CD4-positive, alpha-beta T cell treated with Interleukin-4 for 4 hours (primary cell): ENCODE results near the gene LCLAT1.

ENCODE experiments used
- DNase-seq: peaks from one replicate; pipeline ENCODE4 v3.0.0-alpha.2; 2020

LCLAT1 gene

DNA sequence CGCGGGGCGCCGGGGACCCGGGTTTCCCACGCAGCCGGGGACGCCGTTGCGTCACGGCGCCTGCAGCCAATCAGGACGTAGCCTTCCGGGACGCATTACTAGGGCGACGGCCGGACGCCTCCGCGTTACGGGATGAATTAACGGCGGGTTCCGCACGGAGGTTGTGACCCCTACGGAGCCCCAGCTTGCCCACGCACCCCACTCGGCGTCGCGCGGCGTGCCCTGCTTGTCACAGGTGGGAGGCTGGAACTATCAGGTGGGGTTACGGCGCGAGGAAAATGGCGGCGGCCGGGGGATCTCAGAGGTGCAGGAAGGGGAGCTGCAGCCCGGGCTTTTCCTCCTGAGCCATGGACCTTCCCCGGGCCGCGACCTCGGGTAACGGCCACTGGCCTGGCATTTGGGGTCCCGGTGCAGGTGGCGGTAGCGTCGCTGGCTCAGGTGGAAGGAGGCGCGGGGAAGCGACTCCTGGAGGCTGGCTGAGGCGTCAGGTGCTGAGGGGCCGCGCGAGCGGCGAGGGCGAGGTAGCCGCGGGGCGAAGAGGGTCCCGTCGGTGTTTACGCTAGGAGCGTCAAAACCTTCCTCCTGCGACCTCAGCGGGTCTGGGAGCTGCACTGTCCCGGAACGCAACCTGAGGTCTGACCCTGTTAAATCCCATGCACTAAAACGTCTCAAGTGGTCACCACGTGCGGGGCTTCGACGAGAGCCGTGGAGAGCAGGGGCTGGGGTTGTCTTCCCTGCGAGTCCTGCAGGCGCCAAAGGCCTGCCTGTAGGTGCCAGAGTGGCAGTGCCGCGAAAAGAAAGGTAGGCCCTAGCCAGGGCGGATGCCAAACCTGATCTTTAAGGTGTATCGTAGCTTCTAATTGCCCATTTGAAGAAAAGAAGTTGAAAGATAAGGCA lies at the start of gene LCLAT1:
LCLAT1 (plus strand) TSS at position 98 of the 897 bp plus-strand sequence. CDS start 78,345 bp downstream, outside the sequence.
- peak; percentile 86 for DNase-seq

DNA sequence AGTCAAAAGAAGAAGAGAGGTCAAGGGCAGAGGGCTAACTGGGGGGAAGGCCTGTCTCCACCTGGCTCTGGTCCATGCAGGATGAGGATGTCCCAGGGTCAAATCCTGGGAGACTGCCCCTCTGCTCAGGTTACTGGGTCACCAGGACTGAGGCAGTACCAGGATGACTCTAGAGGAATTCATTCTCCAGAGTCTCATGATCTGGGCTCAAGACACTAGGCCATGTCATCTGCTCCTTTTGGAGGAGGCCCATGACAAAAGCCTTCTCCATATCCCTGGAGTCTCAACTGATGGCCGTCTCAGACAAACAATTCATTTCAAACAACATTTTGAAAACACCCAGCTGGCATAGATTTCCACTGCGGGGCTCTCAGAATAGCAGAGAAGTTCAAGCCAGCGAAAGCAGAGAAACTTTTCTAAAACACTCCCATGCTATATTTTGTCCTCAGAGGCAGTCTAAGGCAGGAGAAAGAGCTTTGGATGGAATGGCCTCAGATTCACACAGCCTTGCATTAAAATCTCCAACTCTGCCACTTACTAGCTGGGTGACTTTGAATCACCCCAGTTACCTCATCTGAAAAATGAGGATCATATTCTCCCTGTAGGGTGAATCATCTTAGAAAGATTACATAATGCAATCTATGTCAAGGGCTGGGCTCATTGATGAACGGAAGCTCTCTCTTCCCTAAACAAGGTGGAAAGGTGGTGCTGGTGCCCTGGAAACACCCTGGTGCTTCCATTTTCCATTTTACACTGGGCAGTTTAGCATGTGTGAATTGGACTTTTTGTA lies 48.8 kb upstream of the LCLAT1 start:
- no peak for DNase-seq

DNA sequence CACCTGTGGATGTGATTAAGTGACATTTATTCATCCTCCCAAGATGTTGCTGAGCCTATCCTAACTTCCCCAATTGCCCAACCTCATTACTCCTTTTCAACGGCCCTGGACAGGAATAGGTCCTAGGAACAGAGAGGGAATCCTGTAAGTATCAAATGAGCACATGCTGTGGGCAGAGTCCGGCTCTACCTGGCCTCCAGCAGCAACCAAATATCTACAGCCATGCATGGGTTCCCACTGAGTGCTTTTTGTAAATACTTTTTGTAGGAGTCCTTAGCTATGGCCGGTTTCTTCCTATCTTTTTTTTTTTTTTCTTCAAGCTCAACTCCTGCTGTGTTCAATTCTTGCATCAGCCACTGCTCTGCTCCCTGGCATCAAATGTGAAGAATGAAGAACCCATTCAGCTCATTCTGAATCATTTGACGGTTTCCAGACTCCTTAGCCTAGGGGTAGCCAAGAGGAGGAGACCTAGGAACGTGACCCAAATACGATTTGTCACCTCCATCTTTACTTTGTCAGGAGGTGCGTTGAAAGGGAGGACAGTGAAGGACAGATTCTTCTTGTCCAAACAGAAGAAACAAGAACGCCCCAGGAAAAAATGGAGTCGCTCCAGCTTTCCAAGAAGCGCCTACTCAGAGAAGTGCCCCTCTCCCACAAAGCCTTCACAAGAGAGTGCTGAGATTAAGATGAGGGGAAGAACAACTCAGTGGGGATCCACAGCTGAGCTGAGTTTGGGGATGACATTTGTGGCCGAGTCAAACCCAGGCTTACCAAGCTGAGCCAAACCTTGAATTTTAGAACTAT lies 46.7 kb upstream of the LCLAT1 start:
- no peak for DNase-seq

DNA sequence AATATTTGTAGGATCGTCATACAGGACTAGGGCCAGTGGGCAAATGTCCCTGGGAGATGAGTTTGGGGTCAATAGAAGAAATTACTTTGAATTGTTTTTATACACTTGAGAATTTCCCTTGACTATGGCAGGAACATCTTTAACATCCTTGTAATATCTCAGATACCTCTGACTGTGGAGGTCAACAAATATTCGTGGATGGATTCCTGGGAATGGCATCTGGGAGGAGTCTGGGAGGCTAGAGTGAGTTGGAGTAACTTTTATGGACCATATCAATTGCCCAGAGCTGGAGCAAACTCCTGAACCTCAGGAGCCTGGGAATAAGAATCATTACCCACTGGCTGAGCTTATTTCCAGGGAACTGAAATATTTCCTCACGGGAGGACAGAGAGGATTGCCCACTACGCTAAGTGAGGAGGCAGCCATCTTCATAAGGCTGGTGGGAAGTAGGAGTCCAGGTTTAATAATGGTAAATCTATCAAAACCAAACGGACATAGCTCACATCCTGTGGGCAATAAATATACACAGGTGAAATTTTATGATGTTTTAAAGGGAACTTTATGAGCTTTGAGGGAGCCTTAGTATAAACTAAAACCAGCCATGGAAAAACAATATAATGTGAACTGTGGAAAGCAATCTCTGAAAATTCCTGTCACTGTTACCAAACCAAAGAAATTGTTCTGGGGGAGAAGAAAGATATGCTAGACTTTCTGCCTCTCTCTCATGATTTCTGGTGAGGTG lies 44.4 kb upstream of the LCLAT1 start:
- DNase-seq, result no peak

DNA sequence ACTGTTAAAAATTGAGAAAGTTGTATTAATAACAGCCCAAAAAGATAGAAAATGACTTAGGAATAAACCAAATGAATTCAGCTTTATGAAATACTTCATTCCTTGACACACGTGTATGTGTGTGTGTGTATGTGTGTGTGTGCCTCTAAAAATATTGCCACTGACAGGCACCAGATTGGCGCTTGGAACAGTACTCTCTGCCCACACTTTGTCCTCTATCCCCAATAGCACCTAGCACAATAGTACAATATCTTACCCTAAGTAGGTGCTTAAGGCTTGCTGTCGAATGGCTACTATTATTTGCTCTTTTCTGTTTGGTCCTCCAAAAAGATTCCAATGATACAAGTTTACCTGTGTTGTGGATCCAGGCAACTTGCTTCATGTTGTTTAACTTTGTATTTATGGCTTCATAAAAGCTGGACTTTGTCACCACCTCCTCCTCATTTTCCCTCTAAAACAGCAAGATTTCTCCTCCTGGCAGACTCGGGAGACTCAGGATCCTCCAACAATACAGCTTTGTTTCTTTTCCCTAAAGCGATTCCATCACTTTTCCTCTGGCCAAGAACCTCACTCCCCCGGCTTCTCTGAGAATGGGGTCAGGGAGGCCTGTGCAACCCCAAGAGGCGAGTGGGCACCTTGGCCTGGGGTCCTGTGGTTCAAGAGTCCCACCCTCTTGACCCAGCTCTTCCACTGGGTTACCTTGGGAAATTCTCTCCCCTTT lies 43.3 kb upstream of the LCLAT1 start:
- no peak for DNase-seq

DNA sequence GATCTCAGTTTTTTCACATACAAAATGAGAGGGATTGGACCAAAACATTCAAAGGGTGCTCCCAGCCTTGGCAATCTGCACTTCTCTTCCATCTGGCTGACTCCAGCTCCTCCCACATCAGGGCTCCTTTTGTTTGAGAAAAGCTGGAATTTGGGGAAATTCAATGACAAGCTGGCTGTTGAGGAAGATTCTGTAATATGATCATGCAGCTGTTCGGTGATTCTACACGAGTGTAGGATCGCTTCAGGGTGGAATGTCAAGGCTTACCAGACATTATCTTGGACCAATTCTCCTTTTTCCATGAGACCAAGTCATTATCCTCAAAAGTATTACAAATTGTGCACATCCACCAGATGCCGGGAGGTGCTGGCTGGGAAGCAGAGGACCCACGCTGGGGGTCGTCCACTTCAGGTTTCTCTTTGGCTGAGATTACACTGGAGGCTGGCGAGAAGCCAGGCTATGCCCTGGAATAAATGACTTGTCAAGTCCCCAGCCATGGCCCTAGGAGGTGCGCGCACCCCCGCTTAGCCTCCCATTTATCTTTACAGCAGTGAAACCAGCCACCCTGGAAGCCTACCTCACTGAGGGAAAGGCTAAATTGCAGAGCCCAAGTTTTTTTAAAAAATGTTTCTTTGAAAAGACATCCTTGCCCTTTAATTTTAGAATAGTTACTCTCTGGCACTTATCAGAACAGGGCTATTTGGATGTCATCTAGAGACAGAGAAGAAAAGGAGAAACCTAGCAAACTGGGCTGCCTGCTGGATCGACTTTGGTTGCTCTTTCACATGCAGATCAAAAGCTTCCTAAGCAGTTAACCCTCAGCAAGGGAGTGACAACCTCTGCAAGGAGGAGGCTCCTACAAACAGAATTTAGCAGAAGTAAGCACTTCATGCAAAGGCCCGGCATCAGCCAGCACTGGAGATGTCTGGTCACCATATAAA lies 42.5 kb upstream of the LCLAT1 start:
- DNase-seq, result no peak

DNA sequence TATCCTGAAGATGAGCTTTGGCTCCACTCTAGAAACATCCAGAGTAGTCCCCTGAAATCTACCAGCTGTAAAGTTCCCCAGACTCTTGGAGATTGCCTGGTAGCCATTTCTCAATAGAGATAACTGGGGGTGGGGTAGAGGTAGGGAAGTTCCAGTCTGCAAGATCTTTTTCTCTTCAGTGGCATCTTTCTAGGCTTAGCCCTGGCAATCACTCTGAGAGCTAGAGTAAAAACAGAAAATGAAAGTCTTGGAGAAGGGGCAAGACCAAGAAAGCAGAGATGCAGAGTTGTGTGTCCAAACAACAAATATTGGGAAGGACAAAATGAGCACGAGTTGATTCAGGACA lies 41.8 kb upstream of the LCLAT1 start:
- DNase-seq, result no peak

DNA sequence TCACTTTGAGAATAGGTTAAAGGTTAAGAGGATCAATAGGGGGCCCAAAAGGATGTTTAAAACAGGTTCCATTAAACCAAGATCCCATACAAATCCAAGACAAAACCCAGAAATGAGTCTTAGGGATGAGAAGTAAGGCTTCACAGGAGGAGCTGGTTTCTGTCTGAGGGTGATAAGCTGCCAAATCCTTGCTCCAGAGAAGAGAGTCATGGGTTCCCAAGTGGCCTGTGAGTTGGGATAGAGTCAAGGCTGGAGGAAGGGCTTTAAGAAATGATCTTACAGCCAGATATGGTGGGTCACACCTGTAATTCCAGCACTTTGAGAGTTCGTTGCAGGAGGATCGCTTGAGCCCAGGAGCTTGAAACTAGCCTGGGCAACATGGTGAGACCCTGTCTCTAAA lies 40.2 kb upstream of the LCLAT1 start:
- no peak for DNase-seq

DNA sequence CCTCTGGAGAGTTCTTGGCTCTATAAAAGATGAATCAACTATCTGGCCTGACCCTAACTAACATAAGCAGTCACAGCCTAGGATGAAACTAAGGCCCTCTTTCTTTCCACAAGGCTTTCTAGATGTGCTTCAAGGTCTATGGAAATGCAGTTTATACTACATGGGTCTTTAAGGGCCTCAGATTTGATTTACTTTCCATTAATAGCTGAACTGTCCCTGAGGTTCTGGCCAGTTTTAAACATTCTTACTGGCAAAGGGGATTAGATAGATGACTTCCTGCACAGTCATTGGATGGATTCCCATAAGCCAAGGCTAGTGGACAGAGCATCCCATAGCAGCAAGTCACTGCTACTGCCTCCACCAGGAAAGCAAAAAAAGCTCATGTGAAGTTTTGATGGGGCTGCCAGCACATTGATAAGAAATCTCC lies 38.1 kb upstream of the LCLAT1 start:
- no peak for DNase-seq

DNA sequence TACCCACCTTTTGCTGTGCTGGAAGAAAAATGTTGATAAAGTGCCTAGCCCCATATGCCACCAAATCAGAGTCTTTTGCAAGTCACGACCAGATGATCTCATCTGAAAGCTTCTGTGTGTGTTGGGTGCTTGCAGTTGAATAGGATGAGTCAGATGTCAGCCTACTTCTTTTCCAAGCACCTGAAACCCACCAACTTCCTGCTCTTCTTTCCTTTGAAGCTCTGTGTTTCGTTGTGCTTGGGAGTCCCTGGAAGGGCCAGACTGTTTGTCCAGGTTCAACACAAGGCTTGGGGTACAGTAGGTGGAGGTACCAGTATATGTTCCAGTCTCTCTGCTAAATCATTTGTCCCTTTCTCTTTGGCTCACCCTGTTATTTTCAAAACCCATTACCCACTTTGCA lies 36.8 kb upstream of the LCLAT1 start:
- DNase-seq, result peak; percentile 30

DNA sequence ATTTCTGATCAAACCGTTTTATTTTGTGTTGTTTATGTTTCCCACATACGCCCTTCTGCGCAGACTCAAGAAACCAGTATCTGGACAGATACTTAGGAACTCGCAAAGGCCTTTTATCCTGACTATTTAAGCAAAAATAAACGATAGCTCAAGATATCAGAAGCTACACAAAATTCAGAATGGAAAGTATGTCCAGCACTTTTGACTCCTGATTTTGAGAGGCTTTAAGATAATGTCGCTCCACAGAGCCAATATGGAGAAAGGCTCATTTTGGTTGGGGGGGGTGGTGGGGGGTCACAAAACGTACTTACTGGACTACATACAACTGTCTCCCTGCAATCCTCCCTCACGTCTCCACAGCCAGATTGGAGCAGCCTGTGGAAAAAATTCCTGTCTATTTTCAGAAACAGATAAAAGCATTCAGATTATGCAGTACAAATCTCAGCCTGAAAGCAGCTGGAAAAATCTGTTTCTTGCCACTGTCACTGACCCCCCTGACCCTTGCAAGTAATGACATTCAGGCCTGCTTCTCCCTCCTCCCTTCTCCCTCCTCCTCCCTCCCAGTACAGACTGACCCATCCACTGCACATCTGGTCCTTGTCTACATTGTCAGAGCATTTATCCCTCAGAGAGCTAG lies 34.9 kb upstream of the LCLAT1 start:
- DNase-seq, result no peak

DNA sequence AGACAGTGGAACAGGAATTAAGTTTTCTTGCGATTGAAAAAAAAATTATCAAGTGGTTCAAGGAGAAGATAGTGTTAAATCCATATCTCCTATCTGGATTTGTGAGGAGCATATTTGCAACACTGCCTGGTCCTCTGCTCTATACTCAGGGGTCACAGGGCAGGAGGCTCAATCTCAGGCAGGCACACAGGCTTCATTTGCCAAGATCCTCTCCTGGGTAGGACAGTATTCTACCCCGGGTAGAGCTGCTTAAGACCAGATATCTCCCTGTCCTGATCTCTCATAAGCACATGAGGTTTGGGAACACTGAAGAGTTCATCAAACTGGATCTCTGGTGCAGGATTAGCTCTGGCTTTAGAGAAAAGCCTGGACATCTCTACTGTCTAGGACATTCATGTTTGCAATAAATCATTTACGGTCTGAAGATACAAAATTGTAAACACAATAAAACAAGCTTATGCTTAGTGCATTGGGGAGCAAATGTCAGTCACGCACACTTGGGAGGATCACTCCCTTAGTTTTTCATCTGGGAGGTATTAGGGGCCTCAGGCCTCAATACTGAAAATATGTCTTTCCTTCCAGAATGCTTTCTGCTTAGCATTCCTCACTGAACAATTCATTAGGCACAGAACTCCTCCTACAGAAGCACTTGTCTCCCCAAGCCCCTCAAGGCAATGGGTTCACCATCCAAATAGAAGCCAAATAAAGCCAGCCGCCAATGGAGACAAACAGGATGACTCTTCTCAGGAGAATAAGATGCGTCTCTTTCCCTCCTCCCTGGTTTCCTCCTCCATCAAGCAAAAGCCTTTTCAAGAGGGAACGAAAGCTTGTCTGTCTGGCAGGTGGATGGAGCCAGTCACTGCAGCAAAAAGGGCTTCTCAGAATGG lies 34.1 kb upstream of the LCLAT1 start:
- no peak for DNase-seq

DNA sequence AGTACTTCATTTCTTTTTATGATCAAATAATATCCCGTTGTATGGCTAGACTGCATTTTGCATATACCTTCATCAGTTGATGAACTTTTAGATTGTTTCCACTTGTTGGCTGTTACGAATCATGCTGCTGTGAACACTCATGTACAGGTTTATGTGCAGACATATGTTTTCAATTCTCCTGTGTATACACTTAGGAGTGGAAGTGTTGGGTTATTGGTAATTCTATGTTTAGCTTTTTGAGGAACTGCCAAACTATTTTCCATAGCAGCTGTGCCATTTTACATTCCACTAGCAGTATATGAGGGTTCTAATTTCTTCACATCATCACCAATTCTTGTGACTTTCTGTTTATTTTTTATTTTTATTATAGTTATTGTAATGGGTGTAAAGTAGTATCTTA lies 32.1 kb upstream of the LCLAT1 start:
- DNase-seq, result no peak

DNA sequence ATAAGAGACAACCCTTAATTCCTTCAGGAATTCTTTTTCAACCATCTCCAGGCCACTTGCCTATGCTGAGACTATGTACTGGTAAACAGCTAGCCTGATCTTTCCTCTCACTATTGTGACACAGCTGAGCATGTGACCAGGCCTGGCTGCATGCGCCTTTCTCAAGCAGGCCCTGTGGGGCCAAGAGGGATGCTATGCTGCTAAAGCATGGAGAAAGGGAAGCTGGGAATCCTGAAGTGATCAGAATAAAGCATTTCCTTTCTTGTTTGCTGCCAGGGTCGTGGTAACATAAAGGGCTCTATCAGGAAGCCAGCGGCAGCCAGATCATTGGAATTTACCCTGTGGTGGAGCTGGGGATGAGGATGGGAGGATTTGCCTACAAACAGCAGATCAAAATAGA lies 29.8 kb upstream of the LCLAT1 start:
- DNase-seq, result no peak

DNA sequence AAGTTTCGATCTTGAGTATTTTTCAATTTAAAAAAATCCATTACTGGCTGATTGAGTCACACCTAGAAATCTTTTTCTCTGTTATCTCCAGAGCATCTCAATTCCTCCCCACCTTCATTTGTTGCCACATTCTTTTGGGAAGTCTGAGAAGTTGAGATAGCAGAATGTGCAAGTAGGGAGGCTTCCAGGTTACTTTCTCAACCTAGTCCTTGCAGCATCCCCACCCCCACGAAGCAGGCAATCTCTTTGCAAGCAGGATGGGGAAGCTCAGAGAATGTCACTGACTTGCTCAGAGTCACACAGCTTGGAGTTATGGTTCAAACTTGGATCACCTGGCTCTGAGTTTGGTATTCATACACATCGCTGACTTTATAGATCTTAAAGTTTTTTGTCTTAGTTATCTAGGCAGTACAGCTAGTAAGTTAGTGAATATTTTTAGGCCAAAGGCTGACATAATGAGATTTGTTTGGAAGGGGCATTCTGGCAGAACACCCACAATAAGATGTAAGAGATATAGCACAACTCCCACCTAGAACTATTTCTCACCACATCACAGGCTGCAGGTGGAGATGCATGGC lies 25.9 kb upstream of the LCLAT1 start:
- DNase-seq, result peak; percentile 36

DNA sequence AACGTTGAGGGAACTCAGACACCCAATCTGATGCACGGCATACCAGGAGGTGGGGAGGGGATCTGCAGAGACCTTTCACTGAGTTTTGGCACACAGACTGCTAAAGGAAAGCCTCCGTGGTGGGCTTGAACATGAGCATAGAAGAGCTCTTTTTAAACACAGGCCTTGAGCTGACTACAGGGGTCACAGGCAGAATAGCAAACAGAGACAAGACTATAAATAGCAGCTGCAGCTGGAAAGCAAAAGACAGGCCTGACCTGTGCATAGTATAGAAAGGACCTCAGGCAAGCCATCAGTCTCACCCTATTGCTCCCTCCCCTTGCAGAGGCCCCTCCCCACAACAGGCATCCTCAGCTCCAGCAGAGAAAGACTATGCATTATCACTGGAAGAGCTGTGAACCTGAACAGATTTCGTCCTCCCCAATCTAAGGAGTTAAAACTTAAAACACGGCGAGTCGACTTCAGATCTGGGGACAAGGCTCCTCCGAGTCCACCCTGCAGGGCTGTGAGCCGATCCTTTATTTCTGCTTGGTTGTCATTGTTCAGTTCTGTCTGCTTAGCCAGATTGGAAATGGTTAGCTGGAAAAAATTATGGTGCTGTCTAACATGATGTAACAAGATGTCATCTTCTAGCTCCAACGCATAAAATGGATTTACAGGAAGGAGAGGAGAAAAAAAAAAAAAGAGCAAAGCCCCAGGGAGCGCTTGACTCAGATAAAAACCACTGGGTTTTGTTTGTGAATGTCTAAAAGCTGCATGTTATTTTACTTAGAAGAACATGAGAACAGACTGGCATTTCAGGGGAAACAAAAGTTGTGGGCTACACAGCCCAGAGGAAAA lies 25.2 kb upstream of the LCLAT1 start:
- DNase-seq, result peak; percentile 6

DNA sequence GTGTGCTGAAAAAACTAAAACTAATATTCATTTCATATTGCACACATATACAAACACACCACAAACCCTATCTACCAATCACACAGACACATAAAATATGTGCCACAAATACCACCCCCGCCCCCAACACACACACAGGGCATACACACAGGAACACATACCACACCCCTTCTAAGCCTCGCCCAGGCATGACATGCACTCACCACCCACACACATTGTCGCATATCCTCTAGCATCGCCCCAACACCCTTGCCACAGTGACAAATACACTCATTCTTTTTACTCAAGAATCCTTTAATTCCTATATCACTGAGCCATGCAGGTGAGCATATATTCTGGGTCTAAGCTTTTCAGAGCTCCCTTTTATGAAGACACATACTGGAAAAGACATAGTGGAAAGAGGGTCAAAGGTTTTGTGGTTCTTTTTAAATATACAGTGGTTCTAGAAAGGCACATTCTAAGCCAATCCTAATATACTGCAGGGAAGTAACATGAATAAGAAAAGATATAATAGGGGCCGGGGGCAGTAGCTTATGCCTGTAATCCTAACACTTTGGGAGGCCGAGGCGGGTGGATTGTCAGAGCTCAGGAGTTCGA lies 24.5 kb upstream of the LCLAT1 start:
- DNase-seq, result peak; percentile 93
